Activated CD8-positive, alpha-beta memory T cell treated with anti-CD3 and anti-CD28 coated beads for 48 hours (primary cell): ENCODE results near the gene EDEM1.
A peak's percentile ranks its signal among the peaks of the same experiment; 100 is the strongest.
"Not testable (repeated sequence)": the region's sequence is repeated elsewhere in the genome, so short reads cannot be mapped to it uniquely, and the experiment has no call there.

ENCODE experiments used
- DNase-seq, 3 experiments: peaks; one replicate each; pipeline ENCODE4 v3.0.0-alpha.2; 2020; ENCODE audit warnings: low read depth in 2 of 3, low spot score in 2 of 3

The EDEM1 gene

DNA sequence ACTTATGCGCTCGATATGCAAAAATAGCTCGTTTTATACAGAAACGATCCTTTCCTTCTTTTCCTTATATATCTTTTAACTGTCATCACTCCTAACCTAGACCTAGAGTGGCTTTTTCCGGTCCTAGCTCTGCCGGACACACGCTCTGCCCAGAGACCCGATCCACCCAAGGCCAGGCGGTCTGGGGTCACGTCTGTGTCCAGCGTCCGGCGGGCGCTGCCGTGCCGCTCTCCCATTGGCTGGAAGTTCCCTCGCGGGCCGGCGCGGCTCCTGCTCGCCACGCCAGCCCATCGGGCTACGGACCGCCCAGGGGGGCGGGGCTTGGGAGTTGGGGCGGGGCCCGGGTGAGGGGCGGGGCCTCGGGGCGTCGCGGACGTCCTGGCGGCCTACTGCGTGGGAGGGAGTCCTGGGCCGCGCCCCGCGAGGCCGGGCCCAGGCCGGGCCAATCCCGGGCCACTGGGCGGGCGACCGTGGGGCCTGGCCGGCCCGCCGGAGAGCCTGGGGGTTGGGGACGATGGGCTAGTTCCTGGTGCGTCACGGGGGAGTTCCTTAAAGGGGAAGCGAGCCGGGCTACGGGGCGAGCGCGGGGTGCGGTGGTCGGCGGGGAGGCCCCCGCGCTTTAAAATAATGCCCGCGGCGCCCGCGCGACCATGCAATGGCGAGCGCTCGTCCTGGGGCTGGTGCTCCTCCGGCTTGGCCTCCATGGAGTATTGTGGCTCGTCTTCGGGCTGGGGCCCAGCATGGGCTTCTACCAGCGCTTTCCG lies at the start of gene EDEM1:
Gene EDEM1 (plus strand): TSS at position 552 of the 764 bp plus-strand sequence. CDS start 99 bp downstream, at position 651.
- peak; percentile 94 to 98 (median 94) for DNase-seq

DNA sequence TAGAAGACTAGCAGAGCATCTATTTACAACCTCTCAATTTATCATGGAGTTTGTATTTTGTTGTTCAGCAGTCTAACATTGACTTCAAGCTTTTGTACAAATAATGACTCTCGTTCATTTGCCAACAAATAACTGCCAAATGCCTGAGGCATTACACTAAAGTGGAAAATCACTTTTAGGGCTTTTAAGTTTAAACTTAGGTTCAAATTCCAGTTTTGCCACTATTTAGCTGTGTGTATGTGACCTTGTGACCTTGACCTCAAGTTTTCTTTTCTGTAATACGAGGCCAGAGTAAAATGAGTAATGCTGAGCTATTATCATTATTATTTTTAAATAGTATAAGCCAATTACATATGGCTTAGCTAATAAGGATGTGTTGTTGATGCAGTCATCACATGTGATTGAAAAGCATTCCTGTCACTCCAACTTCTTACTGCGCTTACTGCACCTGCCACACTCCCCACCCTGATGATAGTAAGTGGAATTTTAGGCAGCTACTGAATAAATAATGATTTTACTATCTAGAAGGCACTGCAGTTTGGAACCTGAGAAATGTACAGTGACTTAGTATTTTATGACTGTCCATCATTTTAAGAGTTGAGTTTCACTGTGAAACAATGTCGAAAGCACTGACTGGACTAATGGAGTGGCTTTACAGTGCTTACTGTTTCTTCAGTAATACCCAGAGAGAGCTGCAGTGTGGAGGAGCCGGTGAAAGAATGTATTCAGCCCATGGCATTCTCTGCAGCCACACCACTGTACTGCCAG lies 49.1 kb upstream of the EDEM1 start:
- DNase-seq = no peak

DNA sequence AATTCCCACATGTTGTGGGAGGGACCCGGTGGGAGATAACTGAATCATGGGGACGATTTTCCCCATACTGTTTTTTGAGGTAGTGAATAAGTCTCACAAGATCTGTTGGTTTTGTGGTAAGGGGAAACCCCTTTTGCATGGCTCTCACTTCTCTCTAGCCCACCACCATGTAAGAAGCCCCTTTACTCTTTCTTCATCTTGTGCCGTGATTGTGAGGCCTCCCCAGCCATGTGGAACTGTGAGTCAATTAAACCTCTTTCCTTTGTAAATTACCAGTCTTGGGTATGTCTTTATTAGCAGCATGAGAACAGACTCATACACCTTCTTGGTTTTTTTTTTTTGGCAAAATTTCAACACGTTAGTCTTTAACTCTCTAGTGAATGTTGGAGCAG lies 47.3 kb upstream of the EDEM1 start:
- no peak for DNase-seq

DNA sequence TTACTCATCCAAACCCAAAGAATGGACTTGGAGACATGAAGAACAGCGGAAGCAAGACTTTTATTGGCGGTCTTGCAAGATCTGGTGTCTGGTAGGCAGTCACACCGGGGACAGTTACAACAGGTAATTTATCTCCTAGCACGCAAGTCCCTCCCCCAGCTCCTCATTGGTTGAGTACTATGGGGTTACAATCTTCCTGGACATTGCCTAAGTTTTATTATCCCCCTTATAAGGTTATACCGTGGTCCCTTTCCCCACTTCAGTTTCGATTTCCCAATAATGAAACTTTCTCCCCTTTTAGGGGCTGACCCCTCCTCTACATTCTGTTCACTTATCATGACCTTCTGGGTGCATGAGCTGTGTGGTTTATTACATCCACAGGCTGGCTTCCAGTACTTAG lies 46.7 kb upstream of the EDEM1 start:
- no peak for DNase-seq

DNA sequence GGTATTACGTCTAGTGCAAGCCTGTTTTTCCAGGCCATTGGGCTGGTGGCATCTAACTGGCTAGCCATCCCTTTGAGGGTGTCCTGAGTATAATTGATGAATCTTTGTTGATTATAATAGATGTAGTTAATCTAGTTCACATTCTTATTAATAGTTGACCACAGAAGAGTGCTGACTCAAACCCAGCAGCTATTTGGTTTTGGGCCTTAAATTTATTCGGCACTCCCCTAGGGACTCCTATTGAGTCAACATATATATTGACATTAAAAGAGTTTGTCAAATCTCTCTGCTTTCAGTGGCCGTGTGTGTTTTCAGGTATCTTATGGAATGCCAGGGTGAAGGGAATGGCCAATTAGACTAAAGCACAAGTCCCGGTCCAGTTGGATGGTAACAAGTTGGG lies 45.7 kb upstream of the EDEM1 start:
- no peak for DNase-seq

DNA sequence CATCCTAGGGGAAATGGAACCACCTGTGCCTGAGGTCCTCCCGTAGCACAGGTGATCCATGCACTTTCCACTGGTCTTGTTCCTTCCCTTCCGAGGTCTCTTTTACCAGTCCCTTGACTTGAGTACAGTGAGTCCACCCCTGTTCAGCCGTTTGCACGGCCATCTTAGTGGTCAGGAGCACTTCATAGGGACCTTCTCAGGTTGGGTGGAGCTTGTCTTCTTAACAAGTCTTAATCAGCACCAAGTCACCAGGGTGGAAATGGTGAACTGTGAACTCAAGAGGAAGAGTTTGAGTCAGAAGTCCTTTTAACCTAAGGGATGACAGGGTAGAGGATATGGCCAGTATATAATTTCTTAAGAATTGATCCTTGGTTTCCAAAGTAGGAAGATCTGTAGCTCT lies 44.0 kb upstream of the EDEM1 start:
- DNase-seq = no peak

DNA sequence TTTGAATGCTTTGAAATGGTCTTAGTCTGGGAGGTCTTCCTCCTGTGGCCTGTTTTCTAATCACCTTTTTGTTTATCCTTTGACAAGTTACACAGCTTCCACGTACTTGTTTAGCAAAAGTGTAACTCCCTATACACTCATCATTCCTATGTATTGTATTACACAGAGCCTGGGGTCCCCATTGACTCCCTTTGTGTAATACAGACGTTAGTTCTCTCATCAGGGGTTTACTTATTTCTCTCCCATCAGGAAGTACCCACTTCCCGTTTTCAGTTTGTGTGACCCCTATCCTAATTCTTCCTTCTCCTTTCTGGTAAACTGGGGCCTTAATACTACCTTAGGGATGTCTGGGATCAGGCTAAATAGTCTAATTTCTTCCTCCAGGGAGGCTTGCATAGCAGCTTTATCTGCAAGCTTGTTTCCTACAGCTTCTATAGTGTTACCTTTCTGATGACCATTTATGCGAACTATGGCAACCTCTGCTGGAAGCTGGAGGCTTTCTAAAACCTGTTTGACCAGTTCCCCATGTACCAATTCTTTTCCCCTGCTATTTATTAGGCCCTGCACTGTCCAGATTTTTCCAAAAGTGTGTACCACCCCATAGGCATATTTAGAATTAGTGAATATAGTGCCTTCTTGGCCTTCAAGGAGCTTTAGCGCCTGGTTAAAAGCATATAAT lies 43.1 kb upstream of the EDEM1 start:
- no peak for DNase-seq

DNA sequence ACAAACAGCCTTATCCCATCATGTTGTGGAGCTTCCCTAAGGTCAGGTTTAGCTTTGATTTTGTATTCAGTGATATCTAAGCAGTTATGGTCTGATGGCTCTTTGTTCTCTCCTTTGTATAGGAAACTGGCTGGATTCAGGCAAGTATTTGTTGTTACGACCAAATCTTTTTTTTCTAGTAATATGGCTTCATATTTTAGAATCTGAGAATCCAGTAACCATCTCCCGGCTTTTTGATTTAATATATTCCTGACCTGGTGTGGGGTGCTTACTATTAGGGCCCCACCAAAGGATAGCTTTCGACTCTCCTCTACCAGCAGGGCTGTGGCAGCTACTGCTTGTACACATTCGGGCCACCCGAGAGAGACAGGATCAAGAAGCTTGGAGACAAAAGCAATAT lies 42.4 kb upstream of the EDEM1 start:
- no peak for DNase-seq

DNA sequence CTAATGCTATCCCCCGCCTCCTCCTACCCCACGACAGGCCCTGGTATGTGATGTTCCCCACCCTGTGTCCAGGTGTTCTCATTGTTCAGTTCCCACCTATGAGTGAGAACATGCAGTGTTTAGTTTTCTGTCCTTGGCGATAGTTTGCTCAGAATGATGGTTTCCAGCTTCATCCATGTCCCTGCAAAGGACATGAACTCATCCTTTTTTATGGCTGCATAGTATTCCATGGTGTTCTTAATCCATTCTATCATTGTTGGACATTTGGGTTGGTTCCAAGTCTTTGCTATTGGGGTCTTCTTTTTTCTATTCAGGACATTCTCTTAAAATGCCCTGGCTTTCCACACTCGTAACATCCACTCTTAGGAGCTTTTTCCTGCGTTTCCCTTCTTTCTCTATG lies 40.4 kb upstream of the EDEM1 start:
- not testable (repeated sequence) for DNase-seq

DNA sequence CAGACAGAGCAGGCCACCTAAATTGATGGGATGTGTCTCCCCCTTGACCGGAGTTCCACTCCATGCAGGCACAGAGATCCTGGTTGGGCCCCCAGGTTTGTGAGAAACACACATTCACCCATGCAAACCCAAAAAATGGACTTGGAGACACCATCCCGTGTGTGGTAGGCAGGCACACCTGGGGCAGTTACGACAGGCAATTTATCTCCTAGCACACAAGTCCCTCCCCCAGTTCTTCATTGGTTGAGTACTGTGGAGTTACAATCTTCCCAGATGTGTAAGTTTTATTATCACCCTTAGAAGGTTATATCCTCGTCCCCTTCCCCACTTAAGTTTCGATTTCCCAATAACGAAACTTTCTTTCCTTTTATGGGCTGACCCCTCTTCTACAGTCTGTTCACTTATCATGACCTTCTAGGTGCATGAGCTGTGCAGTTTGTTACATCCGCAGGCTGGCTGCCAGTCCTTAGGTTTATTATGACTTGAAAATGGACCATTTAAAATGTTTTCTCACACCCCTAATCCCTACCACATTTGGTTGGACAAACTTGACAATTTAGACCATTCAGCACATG lies 38.1 kb upstream of the EDEM1 start:
- no peak for DNase-seq

DNA sequence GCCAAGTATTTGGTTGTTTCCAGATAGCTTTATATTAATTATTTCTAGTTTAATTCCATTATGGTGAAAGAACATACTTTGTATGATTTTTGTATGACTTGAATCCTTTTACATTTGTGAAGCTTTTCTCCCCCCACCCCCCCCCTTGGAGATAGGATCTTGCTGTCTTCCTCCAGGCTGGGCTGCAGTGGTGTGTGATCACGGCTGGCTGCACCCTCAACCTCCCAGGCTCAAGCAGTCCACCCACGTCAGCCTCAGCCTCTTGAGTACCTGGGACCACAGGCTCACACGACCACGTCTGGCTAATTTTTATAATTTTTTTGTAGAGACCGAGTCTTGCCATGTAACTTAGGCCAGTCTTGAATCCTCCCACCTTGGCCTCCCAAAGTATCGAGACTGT lies 35.9 kb upstream of the EDEM1 start:
- DNase-seq = no peak

DNA sequence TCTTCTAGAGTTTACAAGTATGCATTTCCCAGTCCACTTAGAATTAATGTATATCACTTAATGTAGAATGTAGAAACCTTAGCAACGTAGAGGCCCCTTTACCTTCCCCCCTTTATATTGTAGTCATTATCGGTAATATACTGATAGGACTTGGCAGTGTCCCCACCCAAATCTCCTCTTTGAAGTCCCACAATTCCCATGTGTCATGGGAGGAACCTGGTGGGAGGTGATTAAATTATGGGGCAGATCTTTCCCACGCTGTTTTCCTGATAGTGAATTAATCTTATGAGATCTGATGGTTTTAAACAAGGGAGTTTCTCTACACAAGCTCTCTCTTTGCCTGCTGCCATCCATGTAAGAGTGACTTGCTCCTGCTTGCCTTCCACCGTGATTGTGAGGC lies 34.4 kb upstream of the EDEM1 start:
- no peak for DNase-seq

DNA sequence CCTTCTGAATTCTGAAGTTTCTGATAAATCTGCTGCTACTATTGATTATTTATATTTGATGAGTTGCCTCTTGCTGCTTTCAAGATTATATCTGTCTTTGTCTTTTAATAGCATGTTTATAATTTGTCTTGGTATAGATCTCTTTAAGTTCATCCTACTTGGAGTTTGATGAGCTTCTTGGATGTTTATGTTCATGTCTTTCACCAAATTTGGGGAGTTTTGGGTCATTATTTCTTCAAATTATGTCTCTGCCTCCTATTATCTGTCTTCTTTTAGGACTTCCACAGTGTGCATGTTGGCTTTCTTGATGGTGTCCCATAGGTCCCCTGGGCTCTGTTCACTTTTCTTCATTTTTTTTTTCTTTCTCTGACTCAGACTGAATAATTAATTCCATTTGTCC lies 32.3 kb upstream of the EDEM1 start:
- no peak for DNase-seq

DNA sequence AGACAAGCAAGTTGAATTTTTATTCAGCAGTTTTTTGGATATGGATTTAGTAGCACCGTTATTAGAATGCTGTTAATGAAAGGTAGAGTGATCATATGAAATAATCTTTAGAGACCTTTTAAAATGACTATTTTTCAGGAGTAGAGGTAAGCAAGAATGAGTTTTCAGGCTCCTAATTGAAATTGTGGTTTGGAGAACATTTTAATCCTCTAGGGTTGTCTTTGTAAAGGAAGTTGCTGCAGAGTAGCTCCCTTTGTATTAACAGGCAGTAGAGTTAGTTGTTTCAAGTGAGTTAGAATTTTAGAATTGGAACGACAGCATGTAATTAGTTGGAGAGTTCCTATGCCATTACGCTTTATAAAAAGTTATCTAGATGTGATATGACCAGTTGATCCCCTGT lies 27.2 kb upstream of the EDEM1 start:
- DNase-seq = no peak

DNA sequence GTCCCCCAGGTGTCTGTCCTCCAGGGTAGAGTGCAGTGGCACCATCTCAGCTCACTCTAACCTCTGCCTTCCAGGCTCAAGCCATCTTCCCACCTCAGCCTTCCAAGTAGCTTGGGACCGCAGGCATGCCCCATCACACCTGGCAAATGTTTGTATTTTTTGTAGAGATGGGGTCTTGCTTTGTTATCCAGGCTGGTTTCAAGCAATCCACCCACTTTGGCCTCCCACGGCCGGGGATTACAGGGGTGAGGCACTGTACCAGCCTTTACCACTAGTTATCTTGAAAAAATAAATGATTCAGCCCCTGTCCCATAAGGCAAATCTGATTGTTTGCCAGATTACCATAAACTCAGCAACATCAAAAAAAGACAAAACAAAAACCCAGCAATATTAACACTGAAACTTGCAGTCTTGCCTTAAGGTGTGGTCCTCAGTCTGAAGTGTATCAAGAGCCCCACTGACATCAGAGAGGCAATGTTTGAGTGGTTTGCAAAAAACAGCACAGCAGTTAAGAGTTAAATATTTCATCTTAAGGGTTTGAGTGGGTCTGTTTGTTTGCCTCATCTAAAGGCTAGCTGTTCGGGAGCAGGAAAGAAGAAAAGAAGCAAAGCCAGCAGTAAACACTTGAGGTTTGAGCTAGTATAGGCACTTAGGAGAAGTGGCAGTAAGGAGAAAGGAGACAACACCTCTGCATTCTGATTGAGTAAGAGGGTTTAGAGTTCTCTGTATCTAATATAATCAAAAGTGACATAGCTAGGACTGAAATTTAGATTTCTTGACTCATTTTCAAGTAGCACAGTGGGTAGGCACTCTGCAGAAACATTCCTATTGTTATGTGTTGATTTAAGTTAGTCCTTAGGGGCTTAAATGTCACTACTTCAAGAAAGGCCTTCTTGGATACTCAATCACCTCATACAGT lies 26.3 kb upstream of the EDEM1 start:
- DNase-seq = no peak

DNA sequence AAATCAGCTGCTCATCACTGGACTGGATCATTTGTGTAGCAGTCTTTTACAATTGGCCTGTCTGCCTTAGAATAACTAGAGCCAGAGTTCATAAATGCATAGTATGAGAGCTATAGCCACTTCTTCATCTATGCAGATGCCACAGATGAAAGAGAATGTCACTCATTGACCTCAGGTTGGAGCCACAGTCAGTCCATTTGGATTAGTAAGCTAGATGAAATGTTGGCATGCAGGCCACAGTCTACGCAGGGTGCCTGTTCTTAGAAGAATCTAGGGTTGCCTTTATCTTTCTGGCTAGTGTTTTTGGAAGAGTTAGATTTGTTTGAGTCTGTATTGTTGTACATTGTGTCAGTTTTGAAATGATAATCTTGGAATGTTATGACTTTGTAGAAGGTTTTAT lies 25.4 kb upstream of the EDEM1 start:
- DNase-seq = no peak

DNA sequence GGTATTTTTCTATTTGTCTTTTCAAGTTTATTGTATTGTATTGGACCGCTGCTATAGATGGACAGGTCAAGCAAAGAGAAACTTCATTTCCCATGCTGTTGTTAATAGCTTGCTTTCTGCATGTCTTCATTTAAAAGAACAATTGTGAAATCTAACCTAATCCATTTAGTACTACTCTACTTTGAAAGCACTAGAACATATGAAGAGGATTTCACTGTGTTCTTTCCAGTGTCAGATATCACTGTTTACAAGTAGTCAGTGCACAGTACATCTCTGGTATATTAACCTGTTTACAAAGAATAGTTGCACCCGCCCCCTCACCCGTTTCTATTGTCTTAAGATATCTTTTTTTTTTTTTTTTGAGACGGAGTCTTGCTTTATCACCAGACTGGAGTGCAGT lies 21.8 kb upstream of the EDEM1 start:
- DNase-seq = no peak

DNA sequence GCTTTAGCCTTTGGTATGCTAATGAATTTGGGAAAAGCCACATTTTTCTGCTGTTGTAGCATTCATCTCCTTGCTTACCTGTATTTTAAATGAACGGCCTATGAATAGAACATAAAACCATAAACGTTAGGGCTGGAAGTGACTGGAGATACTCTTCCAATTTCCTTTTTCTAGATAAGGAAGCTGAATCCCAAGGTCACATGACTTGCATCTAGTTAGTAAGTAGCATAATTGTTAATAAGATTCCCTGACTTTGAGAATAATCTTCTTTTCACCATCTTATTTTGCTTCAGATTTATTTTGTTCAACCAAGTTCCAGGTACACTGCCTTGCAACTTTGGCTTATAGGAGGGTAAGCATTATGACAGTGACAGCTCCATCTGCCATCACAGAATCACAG lies 20.7 kb upstream of the EDEM1 start:
- no peak for DNase-seq

DNA sequence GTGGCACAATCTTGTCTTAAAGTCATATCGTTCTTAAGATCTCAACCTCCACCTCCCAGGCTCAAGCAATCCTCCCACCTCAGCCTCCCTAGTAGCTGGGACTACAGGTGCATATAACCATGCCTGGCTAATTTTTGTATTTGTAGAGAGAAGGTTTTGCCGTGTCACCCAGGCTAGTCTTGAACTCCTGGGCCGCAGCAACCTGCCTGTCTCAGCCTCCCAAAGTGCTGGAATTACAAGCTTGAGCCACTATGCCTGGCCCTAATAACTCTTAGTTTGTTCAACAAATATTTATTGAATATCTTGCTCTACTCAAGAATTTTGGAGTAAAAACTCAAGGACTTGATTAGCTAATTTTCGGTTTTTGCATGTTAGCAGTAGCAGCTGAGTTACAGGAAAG lies 19.4 kb upstream of the EDEM1 start:
- DNase-seq = no peak

DNA sequence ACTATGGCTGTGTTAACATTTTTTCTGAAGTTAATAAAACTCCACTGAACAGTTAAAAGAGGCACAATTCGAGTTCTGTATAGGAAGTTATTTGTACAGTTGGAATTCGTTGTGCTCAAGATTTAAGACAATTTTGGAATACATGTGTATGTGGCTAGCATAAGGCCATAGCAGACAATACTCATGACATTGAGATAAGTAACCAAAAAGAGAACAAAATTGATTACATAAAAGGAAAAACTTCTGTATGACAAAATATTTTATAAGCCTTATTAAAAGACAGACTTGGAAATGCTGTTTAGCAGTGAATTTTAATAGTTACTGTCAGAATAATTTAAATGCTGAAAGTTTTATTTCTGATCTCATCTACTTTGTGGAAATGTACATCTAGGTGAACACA lies 17.7 kb upstream of the EDEM1 start:
- no peak for DNase-seq

DNA sequence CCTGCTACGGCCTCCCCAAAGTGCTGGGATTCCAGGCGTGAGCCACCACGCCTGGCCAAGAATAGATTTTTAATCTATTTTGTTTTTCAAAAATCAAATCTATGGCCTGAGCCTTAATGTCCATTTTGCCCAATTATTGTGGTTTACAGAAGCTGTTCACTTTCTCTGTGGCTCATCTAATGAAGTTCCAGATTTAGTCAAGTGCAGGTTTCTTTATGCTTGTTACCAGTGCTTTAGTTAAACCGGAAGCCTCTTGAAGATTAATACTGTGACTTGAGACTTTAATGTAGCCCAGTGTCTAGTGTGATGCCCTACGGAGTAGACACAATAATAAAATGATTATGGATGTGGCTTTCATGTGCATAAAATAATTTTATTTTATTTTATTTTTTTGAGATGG lies 16.5 kb upstream of the EDEM1 start:
- no peak for DNase-seq
